GM18861 (cell line): ENCODE measurements around the gene ZKSCAN5.
A peak's percentile ranks its signal among the peaks of the same experiment; 100 is the strongest.
"Not testable (repeated sequence)": the region's sequence is repeated elsewhere in the genome, so short reads cannot be mapped to it uniquely, and the experiment has no call there.

ENCODE experiments used
- ATAC-seq: cut with Tn5 transposase; IDR thresholded peaks from one replicate; pipeline ENCODE4 v1.9.1; 2021; ENCODE audit not compliant: unreplicated experiment

Gene ZKSCAN5

DNA sequence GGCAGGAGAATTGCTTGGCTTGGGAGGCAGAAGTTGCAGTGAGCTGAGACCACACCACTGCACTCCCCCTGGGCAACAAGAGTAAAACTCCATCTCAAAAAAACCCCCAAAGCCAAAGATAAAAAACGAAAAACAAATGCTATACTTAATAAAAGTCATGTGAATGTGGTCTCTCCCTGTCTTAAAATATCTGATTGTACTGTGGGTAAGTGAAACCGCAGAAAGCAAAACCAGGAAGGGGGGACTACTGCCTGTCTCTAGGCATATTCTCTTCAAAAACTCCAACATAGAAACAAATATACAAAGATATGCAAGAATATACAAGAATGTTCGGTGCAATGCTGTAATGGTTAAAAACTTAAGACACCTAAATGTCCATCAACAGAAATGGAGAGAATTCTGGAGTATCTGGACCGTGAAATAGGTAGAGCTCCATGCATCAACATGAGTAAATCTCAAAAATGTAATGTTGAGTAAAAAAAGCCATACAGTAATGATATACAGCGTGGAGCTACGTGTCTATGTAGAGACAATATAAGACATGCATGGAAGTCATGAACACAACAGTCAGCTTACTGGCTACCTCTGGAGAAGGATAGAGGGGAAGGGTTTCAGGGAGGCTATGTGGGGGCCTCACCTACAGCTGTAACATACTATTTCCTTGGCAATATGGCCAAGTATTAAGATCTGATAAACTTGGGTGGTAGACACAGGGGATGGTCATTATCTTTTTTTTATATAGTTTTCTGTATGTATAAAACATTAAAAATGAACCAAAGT lies 6.5 kb upstream of the ZKSCAN5 start:
- no peak for ATAC-seq

GRCh38 chr7:99498546-99498944 lies 5.9 kb upstream of the ZKSCAN5 start:
- ATAC-seq, result no peak

DNA sequence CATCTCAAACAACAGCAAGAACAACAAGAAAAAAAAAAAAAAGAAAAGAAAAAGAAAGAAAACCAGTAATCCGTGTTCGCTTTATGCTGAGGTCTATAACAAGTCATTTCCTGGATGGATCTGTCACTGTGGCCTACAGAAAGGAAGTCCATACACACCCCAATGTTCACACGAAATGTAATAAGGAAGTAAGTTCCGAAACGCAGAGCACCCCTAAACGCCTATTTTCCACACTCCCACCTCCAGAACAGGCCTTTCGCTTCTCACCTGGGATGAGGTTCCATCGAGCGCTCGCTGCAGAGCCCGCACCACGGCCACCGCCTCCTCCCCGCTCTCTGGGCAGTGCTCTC lies 5.1 kb upstream of the ZKSCAN5 start:
- no peak for ATAC-seq

- ATAC-seq, result peak; percentile 40
Observed at GRCh38 chr7:99499721-99500636, 4.5 kb upstream of the ZKSCAN5 start, which contains the start of gene ZNF394. Gene ZNF394, minus strand, starts transcription at chr7:99500281. Its CDS starts 188 bp downstream, at chr7:99500093.

DNA sequence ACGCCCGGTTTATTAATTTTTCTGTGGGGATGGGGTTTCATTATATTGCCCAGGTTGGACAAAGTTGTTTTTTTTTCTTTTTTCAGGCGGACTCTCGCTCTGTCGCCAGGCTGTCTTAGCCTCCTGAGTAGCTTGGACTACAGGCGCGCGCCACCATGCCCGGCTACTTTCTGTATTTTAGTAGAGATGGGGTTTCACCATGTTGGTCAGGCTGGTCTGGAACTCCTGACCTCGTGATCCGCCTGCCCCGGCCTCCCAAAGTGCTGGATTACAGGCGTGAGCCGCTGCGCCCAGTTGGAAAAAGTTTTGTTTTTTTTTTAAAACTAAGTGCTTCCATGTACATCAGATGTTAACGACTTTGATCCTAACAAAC lies 3.8 kb upstream of the ZKSCAN5 start:
- no peak for ATAC-seq

DNA sequence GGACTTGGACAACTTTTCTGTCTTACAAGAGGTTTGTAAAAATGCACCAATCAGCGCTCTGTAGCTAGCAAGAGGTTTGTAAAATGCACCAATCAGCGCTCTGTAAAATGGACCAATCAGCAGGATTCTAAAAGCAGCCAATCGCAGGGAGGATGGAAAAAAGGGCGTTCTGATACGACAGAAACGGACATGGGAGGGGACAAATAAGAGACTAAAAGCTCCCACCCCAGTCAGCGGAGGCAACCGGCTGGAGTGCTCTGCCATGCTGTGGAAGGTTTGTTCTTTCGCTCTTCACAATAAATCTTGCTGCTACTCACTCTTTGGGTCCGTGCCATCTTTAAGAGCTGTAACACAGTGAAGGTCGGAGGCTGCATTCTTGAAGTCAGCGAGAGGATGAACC lies 3.2 kb upstream of the ZKSCAN5 start:
- not testable (repeated sequence) for ATAC-seq

DNA sequence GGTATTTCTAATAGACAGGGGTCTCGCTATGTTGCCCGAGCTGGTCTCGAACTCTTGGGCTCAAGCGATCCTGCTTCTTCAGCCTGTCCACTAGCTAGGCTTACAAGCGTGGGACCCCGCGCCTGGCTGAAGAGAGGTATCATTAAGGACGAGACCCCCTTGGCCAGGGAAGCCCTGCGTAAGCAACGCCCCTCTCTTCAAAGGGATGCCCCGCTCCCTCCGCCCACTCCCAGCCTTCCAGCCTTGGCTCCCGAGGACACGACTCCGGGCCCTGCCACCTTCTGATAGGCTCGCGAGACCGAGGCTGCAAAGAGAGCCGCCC lies 220 bp upstream of the ZKSCAN5 start:
- no peak for ATAC-seq

- no peak for ATAC-seq
Observed at GRCh38 chr7:99505324-99505662, 831 bp downstream of the ZKSCAN5 start.

DNA sequence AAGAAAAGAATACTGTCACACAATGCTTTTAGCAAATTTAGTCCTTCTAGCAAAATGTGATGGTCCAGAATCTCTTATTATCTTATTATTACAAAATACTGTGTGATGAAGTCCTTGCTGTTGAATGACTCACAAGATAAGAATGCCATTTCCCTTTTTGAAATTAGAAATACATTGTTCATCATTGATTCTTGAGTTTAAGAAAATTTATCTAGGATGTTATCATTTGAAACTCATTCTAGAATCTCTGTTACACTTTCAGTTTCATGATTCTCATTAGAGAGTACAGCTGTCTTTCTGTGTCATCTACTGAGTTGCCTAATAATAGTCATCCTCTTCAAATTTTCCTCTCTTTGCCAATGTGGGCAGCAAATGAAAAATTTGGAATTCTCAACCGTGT lies 9.6 kb downstream of the ZKSCAN5 start:
- no peak for ATAC-seq

DNA sequence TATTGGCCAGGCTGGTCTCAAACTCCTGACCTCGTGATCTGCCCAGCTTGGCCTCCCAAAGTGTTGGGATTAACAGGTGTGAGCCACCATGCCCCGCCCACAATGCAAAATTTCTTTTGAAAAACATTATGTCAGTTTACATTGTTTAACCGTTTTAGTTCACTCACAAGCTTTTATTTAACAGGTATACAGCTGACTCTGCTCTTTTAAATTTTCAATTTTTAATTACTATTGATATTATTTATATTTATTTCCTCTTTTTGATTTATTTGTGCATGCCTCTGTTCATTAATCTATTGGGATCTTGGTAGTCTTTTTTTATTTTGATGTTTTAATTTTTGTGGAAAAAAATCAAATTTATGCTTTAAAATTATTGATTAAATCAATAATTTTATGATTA lies 16.9 kb downstream of the ZKSCAN5 start:
- no peak for ATAC-seq

DNA sequence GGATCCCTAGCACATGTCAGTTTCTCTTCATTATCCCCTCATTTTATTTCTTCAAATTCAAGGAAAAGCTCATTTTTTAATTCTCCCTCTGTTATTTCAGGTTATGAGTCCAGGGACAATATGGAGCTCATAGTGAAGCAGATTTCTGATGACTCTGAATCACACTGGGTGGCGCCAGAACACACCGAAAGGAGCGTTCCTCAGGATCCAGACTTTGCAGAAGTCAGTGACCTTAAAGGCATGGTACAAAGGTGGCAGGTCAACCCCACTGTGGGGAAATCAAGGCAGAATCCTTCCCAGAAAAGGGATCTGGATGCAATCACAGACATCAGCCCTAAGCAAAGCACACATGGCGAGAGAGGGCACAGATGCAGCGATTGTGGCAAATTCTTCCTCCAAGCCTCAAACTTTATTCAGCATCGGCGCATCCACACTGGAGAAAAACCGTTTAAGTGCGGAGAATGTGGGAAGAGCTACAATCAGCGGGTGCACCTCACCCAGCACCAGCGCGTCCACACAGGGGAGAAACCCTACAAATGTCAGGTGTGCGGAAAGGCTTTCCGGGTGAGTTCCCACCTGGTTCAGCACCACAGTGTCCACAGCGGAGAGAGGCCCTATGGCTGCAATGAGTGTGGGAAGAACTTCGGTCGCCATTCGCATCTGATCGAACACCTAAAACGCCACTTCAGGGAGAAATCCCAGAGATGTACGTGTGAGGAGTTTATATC lies 21.4 kb downstream of the ZKSCAN5 start:
- no peak for ATAC-seq

- no peak for ATAC-seq
Observed at GRCh38 chr7:99531354-99531765, 26.9 kb downstream of the ZKSCAN5 start.

GRCh38 chr7:99535667-99536066 lies 31.2 kb downstream of the ZKSCAN5 start:
- no peak for ATAC-seq

DNA sequence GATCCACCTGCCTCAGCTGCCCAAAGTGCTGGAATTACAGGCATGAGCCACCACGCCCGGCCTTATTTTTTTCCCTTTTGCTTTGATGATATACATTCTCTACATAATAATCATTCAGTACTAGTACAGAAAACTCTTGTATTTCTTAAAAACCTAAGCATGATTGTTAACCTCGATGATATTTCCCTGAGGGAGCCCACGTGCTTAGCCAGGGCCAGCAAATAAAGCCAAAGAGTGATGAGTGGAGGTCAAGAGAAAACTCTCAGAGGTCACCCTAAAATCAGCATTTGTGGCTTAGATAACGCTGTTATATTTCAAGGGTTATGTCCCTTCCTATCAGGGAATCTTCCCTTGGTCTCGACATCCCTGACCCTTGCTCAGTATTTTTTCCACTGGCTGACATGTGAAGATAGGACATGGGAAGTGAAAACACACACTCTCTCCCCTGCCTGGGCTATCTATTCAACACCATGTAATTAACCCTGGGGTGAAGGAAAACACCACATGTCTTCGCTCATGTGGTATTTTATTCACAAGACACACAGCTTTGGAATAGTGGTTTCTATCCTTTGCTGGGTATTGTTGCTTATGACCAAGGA lies 34.9 kb downstream of the ZKSCAN5 start:
- no peak for ATAC-seq

- no peak for ATAC-seq
Observed at GRCh38 chr7:99540542-99540941, 36.1 kb downstream of the ZKSCAN5 start.

DNA sequence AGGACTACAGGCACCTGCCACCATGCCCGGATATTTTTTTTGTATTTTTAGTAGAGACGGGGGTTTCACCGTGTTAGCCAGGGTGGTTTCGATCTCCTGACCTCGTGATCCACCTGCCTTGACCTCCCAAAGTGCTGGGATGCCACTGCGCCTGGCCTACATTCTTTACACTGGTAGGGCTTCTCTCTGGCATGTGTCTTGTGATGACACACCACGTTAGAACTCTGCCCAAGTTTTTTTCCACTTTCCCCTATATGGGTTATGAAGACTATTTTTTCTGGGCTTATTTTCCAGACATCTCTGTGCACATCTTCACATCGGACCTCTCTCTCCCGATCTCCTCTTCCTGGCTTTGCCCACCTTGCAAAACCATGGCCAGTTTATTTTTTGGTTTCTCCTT lies 36.8 kb downstream of the ZKSCAN5 start:
- ATAC-seq, result no peak

GRCh38 chr7:99543081-99543671 lies 38.7 kb downstream of the ZKSCAN5 start:
- no peak for ATAC-seq

- no peak for ATAC-seq
Observed at GRCh38 chr7:99543916-99544315, 39.5 kb downstream of the ZKSCAN5 start.

GRCh38 chr7:99545308-99545707 lies 40.8 kb downstream of the ZKSCAN5 start:
- ATAC-seq, result not testable (repeated sequence)

DNA sequence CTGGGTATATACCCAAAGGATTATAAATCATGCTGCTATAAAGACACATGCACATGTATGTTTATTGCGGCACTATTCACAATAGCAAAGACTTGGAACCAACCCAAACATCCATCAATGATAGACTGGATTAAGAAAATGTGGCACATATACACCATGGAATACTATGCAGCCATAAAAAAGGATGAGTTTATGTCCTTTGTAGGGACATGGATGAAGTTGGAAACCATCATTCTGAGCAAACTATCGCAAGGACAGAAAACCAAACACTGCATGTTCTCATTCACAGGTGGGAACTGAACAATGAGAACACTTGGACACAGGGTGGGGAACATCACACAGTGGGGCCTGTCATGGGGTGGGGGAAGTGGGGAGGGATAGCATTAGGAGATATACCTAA lies 45.1 kb downstream of the ZKSCAN5 start:
- not testable (repeated sequence) for ATAC-seq

- no peak for ATAC-seq
Observed at GRCh38 chr7:99551334-99551733, 46.9 kb downstream of the ZKSCAN5 start.
